GM19397 (cell line): ENCODE data around the gene ATXN1.
A peak's percentile ranks its signal among the peaks of the same experiment; 100 is the strongest.

Experiments
- ATAC-seq: cut with Tn5 transposase; IDR thresholded peaks from one replicate; pipeline ENCODE4 v1.9.1; 2021; ENCODE audit warnings: mild to moderate bottlenecking, moderate library complexity; ENCODE audit not compliant: unreplicated experiment

ATXN1 gene

GRCh38 chr6:16518265-16518664, 243.0 kb downstream of the ATXN1 start:
- ATAC-seq, result no peak

GRCh38 chr6:16514249-16514648, 247.0 kb downstream of the ATXN1 start:
- ATAC-seq, result no peak

GRCh38 chr6:16512544-16513290, 248.5 kb downstream of the ATXN1 start:
- ATAC-seq, result no peak

GRCh38 chr6:16511723-16512489, 249.4 kb downstream of the ATXN1 start:
- ATAC-seq, result peak; percentile 65

GRCh38 chr6:16511040-16511660, 250.1 kb downstream of the ATXN1 start:
- ATAC-seq, result no peak

GRCh38 chr6:16510245-16510644, 251.0 kb downstream of the ATXN1 start:
- no peak for ATAC-seq

GRCh38 chr6:16508959-16509358, 252.3 kb downstream of the ATXN1 start:
- ATAC-seq, result no peak

- no peak for ATAC-seq
These were observed 255.4 kb downstream of the ATXN1 start for GRCh38 chr6:16505711-16506357.

GRCh38 chr6:16504609-16505008, 256.7 kb downstream of the ATXN1 start:
- ATAC-seq, result no peak

GRCh38 chr6:16503970-16504415, 257.3 kb downstream of the ATXN1 start:
- ATAC-seq, result peak; percentile 76

- no peak for ATAC-seq
These were observed 258.0 kb downstream of the ATXN1 start for GRCh38 chr6:16503241-16503775.

GRCh38 chr6:16498957-16499356, 262.3 kb downstream of the ATXN1 start:
- no peak for ATAC-seq

GRCh38 chr6:16498237-16498636, 263.0 kb downstream of the ATXN1 start:
- ATAC-seq, result no peak

- ATAC-seq, result no peak
These were observed 264.1 kb downstream of the ATXN1 start for GRCh38 chr6:16496991-16497801.

- ATAC-seq, result no peak
These were observed 265.1 kb downstream of the ATXN1 start for GRCh38 chr6:16496210-16496609.

GRCh38 chr6:16494793-16495192, 266.5 kb downstream of the ATXN1 start:
- peak; percentile 80 for ATAC-seq

- no peak for ATAC-seq
These were observed 267.5 kb downstream of the ATXN1 start for GRCh38 chr6:16493802-16494201.

GRCh38 chr6:16493112-16493511, 268.1 kb downstream of the ATXN1 start:
- ATAC-seq, result no peak

GRCh38 chr6:16491666-16492313, 269.5 kb downstream of the ATXN1 start:
- ATAC-seq, result no peak

GRCh38 chr6:16490616-16491015, 270.6 kb downstream of the ATXN1 start:
- no peak for ATAC-seq
